HT1080 (cell line): ENCODE measurements around the gene GRID1. TPM values are rescaled to one million over a fixed set of nuclear protein-coding genes. Genes with fewer than 3 reads are reported as not detected.

Source experiments
- DNase-seq: peaks from one replicate; pipeline ENCODE4 v3.0.0-alpha.2; 2015; ENCODE audit warnings: low read depth
- total RNA-seq: library from RNA; depleted of rRNA; stranded (reverse); fragments of >200 nt; shearing (Covaris generic); gene quantifications from 2 replicates; pipeline ENCODE4 v1.2.3, GENCODE V29; 2014

Gene GRID1
- total RNA-seq, 1 experiment from 2014 or later, result 5.4 TPM

- DNase-seq, result peak; percentile 61
Measured at GRCh38 chr10:86195521-86196157, 171.0 kb downstream of the GRID1 start.

DNA sequence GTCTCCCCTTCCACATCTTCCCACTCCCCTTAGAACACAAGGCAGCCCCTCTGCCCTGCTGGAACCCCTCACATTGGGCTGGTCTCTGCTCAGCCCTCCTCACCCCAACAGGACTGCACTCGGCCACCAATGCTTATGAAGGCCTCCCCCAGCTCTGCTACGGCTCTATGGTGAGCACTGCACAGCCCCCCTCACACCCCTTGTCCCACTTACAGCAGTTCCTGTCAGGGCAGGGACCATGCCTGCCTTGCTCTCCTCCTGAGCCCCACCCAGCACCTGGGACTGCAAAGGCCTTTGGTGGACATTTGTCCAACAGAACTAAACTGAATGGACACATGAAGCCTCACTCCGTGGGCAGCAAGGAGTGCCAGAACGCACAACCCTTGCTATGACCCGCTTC is 171.9 kb downstream of the GRID1 start:
- DNase-seq, result no peak

DNA sequence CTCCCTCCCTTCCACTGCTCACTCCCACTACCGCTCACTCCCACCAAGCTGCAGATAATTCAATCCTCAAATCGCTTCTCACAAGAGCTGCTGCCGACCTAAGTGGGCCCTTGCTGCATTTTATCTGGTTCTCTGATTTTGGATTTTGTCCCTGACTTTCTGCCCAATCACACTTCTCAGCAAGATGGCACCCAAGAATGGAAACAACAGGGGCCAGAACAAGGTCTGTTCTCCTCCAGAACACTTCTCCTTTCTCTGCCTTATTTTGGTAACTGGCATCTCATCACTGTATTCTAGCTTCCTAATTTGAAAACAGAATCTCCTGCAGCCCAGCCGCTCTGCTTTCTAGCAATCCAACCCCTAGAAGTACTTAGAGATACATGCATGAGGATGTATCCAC is 172.8 kb downstream of the GRID1 start:
- no peak for DNase-seq

- DNase-seq, result no peak
Measured at GRCh38 chr10:86192691-86193090, 173.9 kb downstream of the GRID1 start.

DNA sequence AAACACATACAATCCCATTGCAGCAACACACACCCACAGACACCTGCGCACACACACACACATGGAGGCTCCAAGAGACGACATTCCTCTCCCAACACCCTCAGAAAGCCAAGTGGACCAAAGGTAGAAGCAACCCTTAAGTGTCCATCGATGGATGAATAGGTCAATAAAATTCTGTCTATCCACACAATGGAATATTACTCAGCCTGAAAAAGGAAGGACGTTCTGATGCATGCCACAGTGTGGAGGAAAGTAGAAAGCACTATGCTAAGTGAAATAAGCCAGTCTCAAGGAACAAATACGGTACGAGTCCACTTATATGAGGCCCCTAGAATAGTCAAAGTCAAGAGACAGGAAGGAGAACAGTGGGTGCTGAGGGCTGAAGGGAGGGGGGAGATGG is 174.4 kb downstream of the GRID1 start:
- DNase-seq, result no peak

GRCh38 chr10:86191686-86192085 is 174.9 kb downstream of the GRID1 start:
- DNase-seq, result no peak

DNA sequence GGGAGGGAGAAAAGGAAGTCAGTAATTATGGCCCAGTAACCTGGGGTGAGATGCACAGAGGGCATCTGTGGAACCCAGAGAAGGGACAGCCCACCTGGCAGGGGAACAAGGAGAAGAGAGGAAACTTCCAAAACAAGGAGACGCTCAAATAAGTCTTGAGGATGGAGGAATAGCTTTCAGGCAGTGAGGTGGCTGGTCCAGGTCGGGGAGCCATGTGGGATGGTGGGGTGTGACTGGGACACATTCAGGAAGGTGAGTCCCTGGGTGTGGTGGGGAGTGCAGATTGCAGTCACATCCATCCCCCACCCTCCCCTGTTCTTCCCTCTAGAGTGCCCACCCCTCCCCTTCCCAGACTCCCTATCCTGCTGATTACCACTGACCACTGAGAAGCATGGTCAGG is 175.4 kb downstream of the GRID1 start:
- no peak for DNase-seq

- no peak for DNase-seq
Measured at GRCh38 chr10:86190291-86190690, 176.3 kb downstream of the GRID1 start.

DNA sequence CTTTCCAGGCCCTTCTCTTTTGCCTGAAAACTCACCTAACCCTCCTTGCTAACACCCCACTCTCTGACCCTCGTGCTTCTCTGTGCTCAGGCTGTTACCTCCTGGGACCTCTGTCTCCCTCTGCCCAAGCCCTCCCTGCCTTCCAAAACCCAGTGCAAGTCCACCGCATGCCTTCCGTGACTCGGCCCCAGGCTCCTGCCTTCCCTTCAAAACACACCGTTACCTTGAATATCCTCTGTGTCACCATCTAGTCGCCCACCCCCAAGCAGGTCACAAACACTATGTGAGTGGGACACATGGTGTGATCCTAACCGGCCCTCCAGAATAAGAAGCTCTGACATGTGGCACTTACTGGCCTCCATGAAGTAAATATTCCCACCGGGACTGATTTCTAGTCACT is 176.7 kb downstream of the GRID1 start:
- DNase-seq, result no peak

GRCh38 chr10:86188796-86189558 is 177.6 kb downstream of the GRID1 start:
- DNase-seq, result no peak

DNA sequence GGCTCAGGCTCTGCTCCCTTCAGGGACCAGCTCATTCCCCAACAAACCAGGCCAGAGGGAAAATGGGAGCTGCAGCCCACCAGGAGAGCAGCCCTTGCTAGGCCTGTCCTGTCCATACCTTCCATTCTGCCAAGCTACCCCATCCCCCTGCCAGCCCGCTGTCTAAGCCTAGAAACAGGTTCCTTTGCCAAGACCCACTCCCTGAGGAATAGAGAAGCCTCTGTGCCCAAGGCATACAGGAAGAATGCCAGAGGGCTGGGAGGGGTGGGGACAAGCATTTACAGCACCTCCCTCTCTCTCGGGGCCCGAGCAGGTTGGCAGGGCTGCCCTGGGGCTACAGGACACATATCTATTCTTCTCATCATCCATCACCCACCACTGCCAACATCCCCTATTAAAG is 178.3 kb downstream of the GRID1 start:
- DNase-seq, result no peak

DNA sequence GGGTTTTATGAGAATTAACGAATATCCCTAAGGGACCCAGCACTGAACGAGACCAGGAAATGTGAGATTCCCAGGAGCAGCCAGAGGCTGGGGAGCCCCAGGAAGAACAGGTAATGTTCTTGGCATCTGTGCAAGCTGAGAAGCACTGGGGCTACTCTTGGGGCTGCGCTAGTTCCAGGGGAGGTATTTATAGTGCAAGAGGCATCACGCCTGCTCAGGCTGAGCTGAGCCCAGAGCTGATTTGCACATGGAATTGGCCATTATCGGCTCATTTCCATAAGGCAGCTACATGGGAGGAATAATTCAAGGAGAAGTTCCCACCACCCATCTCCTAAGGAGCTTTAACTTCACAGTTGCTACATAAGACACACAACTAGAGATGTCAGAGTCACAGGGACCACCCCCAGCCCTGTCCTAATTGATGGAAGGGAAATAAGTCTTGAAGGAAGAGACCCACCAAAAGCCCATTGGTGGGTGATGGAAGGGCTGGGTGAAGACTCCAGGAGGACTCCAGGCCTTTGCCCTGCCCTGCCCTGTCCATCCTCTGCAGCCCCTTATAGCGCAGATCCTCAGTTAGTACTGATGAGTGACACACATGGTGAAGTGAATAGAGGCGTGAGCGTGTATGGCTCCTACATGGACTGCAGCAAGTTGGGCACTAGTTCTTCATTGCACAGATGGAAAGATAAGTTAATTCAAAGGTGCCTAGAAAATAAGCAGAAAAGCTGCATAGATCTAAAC is 178.9 kb downstream of the GRID1 start:
- DNase-seq, result no peak

DNA sequence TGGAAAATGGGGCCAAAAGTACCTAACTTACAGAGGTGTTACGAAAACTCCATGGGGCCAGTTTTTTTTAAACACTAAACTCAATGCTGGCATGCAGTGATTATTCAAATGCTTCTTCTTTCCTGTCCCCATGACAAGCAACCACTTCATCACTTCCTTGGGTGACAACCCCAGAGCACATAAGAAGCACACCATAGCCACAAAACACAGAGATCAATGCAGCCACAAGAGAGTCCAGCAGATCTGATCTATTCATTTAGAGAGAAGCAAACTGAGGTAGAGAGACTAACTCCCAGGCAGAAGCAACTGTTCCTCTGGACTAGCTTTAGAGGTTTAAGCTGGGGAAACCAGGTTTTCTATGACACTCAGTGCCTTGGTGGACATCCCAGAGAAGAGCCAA is 180.0 kb downstream of the GRID1 start:
- no peak for DNase-seq

DNA sequence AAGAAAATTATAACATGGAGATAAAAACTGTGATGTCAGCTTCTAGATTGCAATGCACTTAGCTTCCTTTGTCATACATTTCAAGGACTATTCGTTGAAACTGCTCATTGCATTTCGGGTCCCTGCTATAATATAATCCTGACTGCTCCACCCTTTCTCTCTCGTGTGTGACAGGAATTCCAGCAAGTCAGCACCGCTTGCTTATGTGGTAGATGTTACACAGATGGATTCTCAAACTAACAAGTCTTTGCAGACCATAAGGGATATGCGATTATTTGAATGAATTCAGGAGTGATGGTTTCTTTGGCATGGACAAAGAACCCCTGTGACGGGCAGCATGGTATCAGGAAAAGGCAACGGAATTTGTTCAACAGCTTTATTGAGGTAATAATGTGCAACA is 184.0 kb downstream of the GRID1 start:
- DNase-seq, result no peak

DNA sequence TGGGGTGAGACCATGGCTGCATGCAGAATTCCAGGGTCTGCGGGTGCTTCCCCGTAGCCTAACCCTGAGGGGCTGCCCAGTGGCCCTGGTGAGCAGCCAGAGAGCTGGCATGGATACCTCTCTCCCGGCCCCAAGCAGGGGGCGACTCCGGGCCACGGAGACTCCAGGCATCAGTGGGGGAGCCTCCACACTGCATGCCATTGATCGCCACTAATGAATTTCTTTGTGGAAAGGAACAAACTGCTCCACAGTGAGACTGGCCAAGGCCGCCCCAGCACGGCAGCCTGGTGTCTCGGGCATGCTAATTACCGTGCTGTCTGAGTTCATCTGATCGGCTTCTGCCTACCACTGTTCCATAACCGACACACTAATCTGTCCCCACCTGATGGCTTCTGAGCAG is 184.4 kb downstream of the GRID1 start:
- no peak for DNase-seq

GRCh38 chr10:86180861-86181260 is 185.7 kb downstream of the GRID1 start:
- DNase-seq, result no peak

- no peak for DNase-seq
Measured at GRCh38 chr10:86179961-86180360, 186.6 kb downstream of the GRID1 start.

GRCh38 chr10:86179153-86179524 is 187.5 kb downstream of the GRID1 start:
- DNase-seq, result no peak

- peak; percentile 32 for DNase-seq
Measured at GRCh38 chr10:86178401-86179152, 188.0 kb downstream of the GRID1 start.

GRCh38 chr10:86177537-86178155 is 188.9 kb downstream of the GRID1 start:
- no peak for DNase-seq

GRCh38 chr10:86176850-86177536 is 189.6 kb downstream of the GRID1 start:
- DNase-seq, result no peak
